Endothelial cell of umbilical vein (primary cell): Measurements from ENCODE around the gene MACROD2. TPM values are rescaled to one million over a fixed set of nuclear protein-coding genes. Genes with fewer than 3 reads are reported as not detected.

Experiments used
- BruUV-seq: library from RNA; stranded (reverse); fragments of 400-500 nt; replicated peaks from 2 replicates; lab custom pipeline; 2021; lab: Mats Ljungman, UMichigan
- CTCF ChIA-PET: fragments of 300-600, 350-600 bp; sonication (Branson Sonifier 250); formaldehyde crosslinking; loops from one replicate; lab custom pipeline; 2021; ENCODE audit warnings: antibody characterized with exemption, inconsistent platforms; lab: Charles Lee
- POLR2A ChIA-PET: fragments of 300-600, 350-600 bp; sonication (Branson Sonifier 250); formaldehyde crosslinking; loops from one replicate; lab custom pipeline; 2021; ENCODE audit warnings: antibody characterized with exemption, inconsistent platforms; lab: Charles Lee
- DNase-seq: peaks from one replicate; pipeline ENCODE4 v3.0.0-alpha.2; 2011; ENCODE audit warnings: low read depth, low spot score
- FAIRE-seq: peaks from 2 replicates; lab custom pipeline; 2011; peaks lifted over from hg19 to GRCh38; lab: Jason Lieb, UNC
- H2AFZ ChIP-seq: 2 replicates; pipeline ENCODE4 v1.6.0; 2012; ENCODE audit warnings: low read depth, low read length, control low read depth, inconsistent platforms
- H3K27ac ChIP-seq: 2 replicates; pipeline ENCODE4 v1.5.1; 2011; ENCODE audit warnings: low read depth, mild to moderate bottlenecking, control low read depth, low read length, moderate library complexity; ENCODE audit not compliant: insufficient read depth
- H3K27me3 ChIP-seq, 2 experiments: 2 replicates each; pipeline versions ENCODE4 v1.6.0 to v1.6.1; 2011; ENCODE audit warnings: low read length in 2 of 2, mixed read lengths in 1 of 2; ENCODE audit not compliant: control insufficient read depth in 2 of 2, insufficient read depth in 2 of 2
- H3K36me3 ChIP-seq, 2 experiments: 2 replicates in 1 of 2; 3 replicates in 1 of 2; pipeline ENCODE4 v1.5.1; 2011; ENCODE audit warnings: low read length in 2 of 2, mild to moderate bottlenecking in 1 of 2, moderate library complexity in 1 of 2; ENCODE audit not compliant: control insufficient read depth in 2 of 2, insufficient read depth in 2 of 2; ENCODE audit errors: extremely low read depth in 1 of 2
- H3K4me1 ChIP-seq: 3 replicates; pipeline ENCODE4 v1.5.1; 2011; ENCODE audit warnings: mild to moderate bottlenecking, low read length; ENCODE audit not compliant: control insufficient read depth, insufficient read depth; ENCODE audit errors: extremely low read depth
- H3K4me2 ChIP-seq: 2 replicates; pipeline ENCODE4 v1.6.1; 2011; ENCODE audit warnings: low read length, control low read depth, mixed read lengths; ENCODE audit not compliant: insufficient read depth
- H3K4me3 ChIP-seq, 3 experiments: fragments of 200-600 bp in 1 of 3; sonication (generic), shearing (Covaris generic) in 1 of 3; replicated peaks in 1 of 3; 2 replicates each; pipeline ENCODE4 v1.5.1; 2011 to 2016; ENCODE audit warnings: control low read depth in 3 of 3, low read length in 3 of 3, mild to moderate bottlenecking in 2 of 3, inconsistent platforms in 1 of 3, low read depth in 1 of 3, moderate library complexity in 1 of 3; ENCODE audit not compliant: insufficient read depth in 1 of 3
- H3K79me2 ChIP-seq: 2 replicates; pipeline ENCODE4 v1.6.0; 2012; ENCODE audit warnings: low read length, inconsistent platforms; ENCODE audit not compliant: control insufficient read depth, insufficient read depth
- H3K9ac ChIP-seq: replicated peaks from 2 replicates; pipeline ENCODE3; 2011; ENCODE audit warnings: low read length, control low read depth; ENCODE audit not compliant: insufficient read depth; ENCODE audit errors: extremely low read depth
- H3K9me1 ChIP-seq: replicated peaks from 3 replicates; pipeline ENCODE4 v1.6.0; 2011; ENCODE audit warnings: mild to moderate bottlenecking, low read length; ENCODE audit not compliant: control insufficient read depth, insufficient read depth; ENCODE audit errors: extremely low read depth
- H3K9me3 ChIP-seq: replicated peaks from 2 replicates; pipeline ENCODE4 v1.5.1; 2012; ENCODE audit warnings: low read length, inconsistent platforms; ENCODE audit not compliant: control insufficient read depth, insufficient read depth
- H4K20me1 ChIP-seq: replicated peaks from 2 replicates; pipeline ENCODE3; 2011; ENCODE audit warnings: mild to moderate bottlenecking, low read length; ENCODE audit not compliant: control insufficient read depth, insufficient read depth; ENCODE audit errors: extremely low read depth
- EZH2 ChIP-seq: IDR thresholded peaks from 2 replicates; pipeline ENCODE4 v1.6.1; 2012; ENCODE audit warnings: borderline replicate concordance, low read depth, mild to moderate bottlenecking, moderate library complexity, low read length, inconsistent platforms; ENCODE audit not compliant: severe bottlenecking
- FOS ChIP-seq: IDR thresholded peaks from 2 replicates; pipeline ENCODE4 v1.6.1; 2011; ENCODE audit warnings: mild to moderate bottlenecking, low read length, moderate library complexity, borderline replicate concordance; ENCODE audit not compliant: insufficient read depth
- JUN ChIP-seq: IDR thresholded peaks from 2 replicates; pipeline ENCODE4 v1.6.1; 2011; ENCODE audit warnings: borderline replicate concordance, low read depth; ENCODE audit not compliant: insufficient read length, insufficient read depth
- MYC ChIP-seq: IDR thresholded peaks from one replicate; pipeline ENCODE4 v1.6.1; 2011; ENCODE audit warnings: mild to moderate bottlenecking, low read depth, low read length
- POLR2A ChIP-seq: IDR thresholded peaks from 2 replicates; pipeline ENCODE4 v1.6.1; 2012; ENCODE audit warnings: low read depth, mild to moderate bottlenecking, control low read depth, low read length
- POLR2AphosphoS5 ChIP-seq: IDR thresholded peaks from 2 replicates; pipeline ENCODE4 v1.6.1; 2012; ENCODE audit warnings: low read depth, mild to moderate bottlenecking, control low read depth, low read length, moderate library complexity; ENCODE audit not compliant: insufficient read depth
- dilution Hi-C: fragments of 300-500 bp; cut with MboI; formaldehyde crosslinking; loops from one replicate; pipeline ENCODE4 v1.15.0; 2019; ENCODE audit warnings: low sequenced_read_pairs; ENCODE audit not compliant: extremely low pct_ligation_motif_present
- intact Hi-C: fragments of 100-400 bp; cut with micrococcal nuclease; formaldehyde crosslinking; loops from one replicate; pipeline ENCODE4 v1.10.0; 2022
- polyA plus RNA-seq, 4 experiments: library from polyadenylated mRNA; depleted of rRNA in 3 of 4; stranded (reverse) in 3 of 4; unstranded in 1 of 4; fragments of >200 nt; gene quantifications; 2 replicates each; pipeline versions ENCODE4 v1.2.1 to v1.2.3, GENCODE V29; 2011 to 2012; ENCODE audit warnings: missing spikeins in 1 of 4
- total RNA-seq: library from RNA; stranded (reverse); gene quantifications from 2 replicates; pipeline ENCODE4 v1.2.3, GENCODE V29; 2021
- TF ChIP-seq, protein P1 (sequence below), 2 donors: IDR thresholded peaks; 1 replicate in 1 of 2; 2 replicates in 1 of 2; pipeline ENCODE4 v1.5.1; 2011; ENCODE audit warnings: low read length in 2 of 2, mild to moderate bottlenecking in 2 of 2, moderate library complexity in 2 of 2, control low read depth in 1 of 2, inconsistent platforms in 1 of 2, low read depth in 1 of 2; ENCODE audit not compliant: insufficient read depth in 1 of 2; ENCODE audit errors: extremely low read depth in 1 of 2

The MACROD2 gene
- total and polyA plus RNA-seq, 2 donors (not counting 3 experiments of a cell fraction or from before 2014, with no cell fraction given), result 0.11 to 0.73 TPM

DNA sequence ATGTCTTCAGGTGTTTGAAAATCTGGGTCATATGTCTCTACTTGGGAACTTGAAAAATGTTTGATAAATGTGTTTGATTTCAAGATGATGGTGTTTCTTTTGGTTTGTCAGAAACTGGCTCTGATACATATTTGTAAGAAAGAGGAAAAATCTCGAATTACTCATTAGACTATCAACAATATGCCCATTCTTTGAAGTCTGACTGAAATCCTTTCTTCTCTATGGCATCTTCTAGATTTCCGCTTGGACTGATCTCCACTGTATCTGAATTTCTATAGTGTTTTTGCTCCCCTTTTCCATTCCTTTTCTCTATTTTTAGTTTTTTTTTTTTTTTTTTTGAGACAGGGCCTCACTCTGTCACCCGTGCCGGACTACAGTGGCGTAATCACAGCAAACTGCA lies 1481.5 kb downstream of the MACROD2 start:
- H3K4me1 ChIP-seq, result no peaks in the 10 kb centered on the region
- no peaks in the 10 kb centered on the region for H3K9me1 ChIP-seq
- intact Hi-C loops, result loop anchor here (10.0 kb wide), 1 partner anchor 72 kb away; no protein-coding TSS in a partner anchor
- no peak overlapping the region for H3K27ac ChIP-seq
- H4K20me1 ChIP-seq, result no peaks in the 10 kb centered on the region
- no TSS peak for BruUV-seq
- H3K36me3 ChIP-seq, result no peaks in the 10 kb centered on the region
- H3K4me2 ChIP-seq, result no peak overlapping the region
- CTCF ChIA-PET, result no interaction called here
- H3K79me2 ChIP-seq, result no peaks in the 10 kb centered on the region
- H3K9ac ChIP-seq, result no peak overlapping the region
- POLR2A ChIA-PET, result no interaction called here
- dilution Hi-C loops, result no loop called here
- no peaks in the 10 kb centered on the region for H3K27me3 ChIP-seq
- H3K4me3 ChIP-seq, result no peak overlapping the region
- DNase-seq (no peak), FAIRE-seq (no peak)
- no peak overlapping the region for H2AFZ ChIP-seq
- no peaks in the 10 kb centered on the region for H3K9me3 ChIP-seq
- TF ChIP-seq FOS, result no peak
- TF ChIP-seq JUN, result no peak
- TF ChIP-seq POLR2A, result no peak
- TF ChIP-seq MYC, result no peak
- TF ChIP-seq POLR2AphosphoS5, result no peak
- TF ChIP-seq, protein P1, sequence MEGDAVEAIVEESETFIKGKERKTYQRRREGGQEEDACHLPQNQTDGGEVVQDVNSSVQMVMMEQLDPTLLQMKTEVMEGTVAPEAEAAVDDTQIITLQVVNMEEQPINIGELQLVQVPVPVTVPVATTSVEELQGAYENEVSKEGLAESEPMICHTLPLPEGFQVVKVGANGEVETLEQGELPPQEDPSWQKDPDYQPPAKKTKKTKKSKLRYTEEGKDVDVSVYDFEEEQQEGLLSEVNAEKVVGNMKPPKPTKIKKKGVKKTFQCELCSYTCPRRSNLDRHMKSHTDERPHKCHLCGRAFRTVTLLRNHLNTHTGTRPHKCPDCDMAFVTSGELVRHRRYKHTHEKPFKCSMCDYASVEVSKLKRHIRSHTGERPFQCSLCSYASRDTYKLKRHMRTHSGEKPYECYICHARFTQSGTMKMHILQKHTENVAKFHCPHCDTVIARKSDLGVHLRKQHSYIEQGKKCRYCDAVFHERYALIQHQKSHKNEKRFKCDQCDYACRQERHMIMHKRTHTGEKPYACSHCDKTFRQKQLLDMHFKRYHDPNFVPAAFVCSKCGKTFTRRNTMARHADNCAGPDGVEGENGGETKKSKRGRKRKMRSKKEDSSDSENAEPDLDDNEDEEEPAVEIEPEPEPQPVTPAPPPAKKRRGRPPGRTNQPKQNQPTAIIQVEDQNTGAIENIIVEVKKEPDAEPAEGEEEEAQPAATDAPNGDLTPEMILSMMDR (IDR thresholded peaks at IDR 0.05; ENCODE audit: extremely low read depth in 1 of 2, insufficient read depth in 1 of 2, low read depth in 1 of 2, low read length in 2 of 2), result no peak

DNA sequence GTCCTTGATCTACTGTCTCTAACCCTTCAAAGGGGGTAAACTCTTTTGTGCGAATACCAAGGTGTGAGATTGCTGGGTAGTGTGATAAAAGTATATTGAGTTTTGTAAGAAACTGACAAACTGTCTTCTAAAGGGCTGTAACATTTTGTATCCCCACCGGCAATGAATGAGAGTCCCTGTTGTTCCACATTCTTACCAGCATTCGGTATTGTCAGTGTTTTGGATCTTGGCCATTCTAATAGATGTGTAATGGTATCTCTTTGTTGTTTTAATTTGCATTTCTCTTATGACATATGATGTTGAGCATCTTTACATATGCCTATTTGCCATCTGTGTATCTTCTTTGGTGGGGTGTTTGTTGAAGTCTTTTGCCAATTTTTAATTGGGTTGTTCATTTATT lies 1487.2 kb downstream of the MACROD2 start:
- ChIA-PET POLR2A (no interaction called here), CTCF (no interaction called here)
- FAIRE-seq (no peak), DNase-seq (no peak)
- intact Hi-C loops, result no loop called here
- dilution Hi-C loops, result no loop called here
- BruUV-seq, result no TSS peak
- Histone ChIP-seq H3K27ac (no peak overlapping the region), H3K4me3 (no peak overlapping the region), H3K9me1 (no peaks in the 10 kb centered on the region), H3K4me1 (no peaks in the 10 kb centered on the region), H3K27me3 (no peaks in the 10 kb centered on the region), H3K79me2 (no peaks in the 10 kb centered on the region), H4K20me1 (no peaks in the 10 kb centered on the region), H3K9ac (no peak overlapping the region), H3K9me3 (no peaks in the 10 kb centered on the region), H2AFZ (no peak overlapping the region), H3K4me2 (no peak overlapping the region), H3K36me3 (no peaks in the 10 kb centered on the region)
- no peak for TF ChIP-seq MYC
- no peak for TF ChIP-seq EZH2
